Measurements from ENCODE around the gene EXOC2.

GRCh38 chr6:699319-699718, 6.4 kb upstream of the EXOC2 start:
- TF ChIP-seq CTCF (IDR thresholded peaks at IDR 0.05) (no peak), POLR2A (IDR thresholded peaks at IDR 0.05) (no peak)

Measured in adrenal gland (tissue), 5 donors.